Subcutaneous abdominal adipose tissue (tissue), 5 donors: Measurements from ENCODE around the gene PAPSS2.

ENCODE experiments used
- H3K27ac ChIP-seq: one replicate; pipeline ENCODE4 v1.7.0; 2013; ENCODE audit warnings: low read depth, mild to moderate bottlenecking, inconsistent platforms, low read length, moderate library complexity
- H3K27me3 ChIP-seq, 5 donors: one replicate each; pipeline ENCODE4 v1.7.0; 2013; ENCODE audit warnings: low read length in 5 of 5, inconsistent platforms in 1 of 5; ENCODE audit not compliant: control insufficient read depth in 5 of 5, insufficient read depth in 4 of 5
- H3K36me3 ChIP-seq, 5 donors: one replicate each; pipeline ENCODE4 v1.7.0; 2013; ENCODE audit warnings: low read length in 5 of 5; ENCODE audit not compliant: control insufficient read depth in 5 of 5, insufficient read depth in 5 of 5
- H3K4me1 ChIP-seq, 5 donors: one replicate each; pipeline ENCODE4 v1.7.0; 2013; ENCODE audit warnings: low read length in 5 of 5, mild to moderate bottlenecking in 3 of 5, moderate library complexity in 1 of 5; ENCODE audit not compliant: control insufficient read depth in 5 of 5, insufficient read depth in 5 of 5
- H3K4me3 ChIP-seq, 5 donors: one replicate each; pipeline ENCODE4 v1.7.0; 2013; ENCODE audit warnings: low read length in 5 of 5, low read depth in 1 of 5
- H3K9ac ChIP-seq, 5 donors: one replicate each; pipeline ENCODE4 v1.7.0; 2013; ENCODE audit warnings: low read length in 5 of 5, mild to moderate bottlenecking in 4 of 5, moderate library complexity in 3 of 5
- H3K9me3 ChIP-seq, 5 donors: one replicate each; pipeline ENCODE4 v1.7.0; 2013; ENCODE audit warnings: low read length in 5 of 5; ENCODE audit not compliant: control insufficient read depth in 5 of 5
- donor health status: healthy.
- donor health status: healthy.
- donor health status: healthy.
- donor health status: healthy.
- donor health status: healthy.

Gene PAPSS2

DNA sequence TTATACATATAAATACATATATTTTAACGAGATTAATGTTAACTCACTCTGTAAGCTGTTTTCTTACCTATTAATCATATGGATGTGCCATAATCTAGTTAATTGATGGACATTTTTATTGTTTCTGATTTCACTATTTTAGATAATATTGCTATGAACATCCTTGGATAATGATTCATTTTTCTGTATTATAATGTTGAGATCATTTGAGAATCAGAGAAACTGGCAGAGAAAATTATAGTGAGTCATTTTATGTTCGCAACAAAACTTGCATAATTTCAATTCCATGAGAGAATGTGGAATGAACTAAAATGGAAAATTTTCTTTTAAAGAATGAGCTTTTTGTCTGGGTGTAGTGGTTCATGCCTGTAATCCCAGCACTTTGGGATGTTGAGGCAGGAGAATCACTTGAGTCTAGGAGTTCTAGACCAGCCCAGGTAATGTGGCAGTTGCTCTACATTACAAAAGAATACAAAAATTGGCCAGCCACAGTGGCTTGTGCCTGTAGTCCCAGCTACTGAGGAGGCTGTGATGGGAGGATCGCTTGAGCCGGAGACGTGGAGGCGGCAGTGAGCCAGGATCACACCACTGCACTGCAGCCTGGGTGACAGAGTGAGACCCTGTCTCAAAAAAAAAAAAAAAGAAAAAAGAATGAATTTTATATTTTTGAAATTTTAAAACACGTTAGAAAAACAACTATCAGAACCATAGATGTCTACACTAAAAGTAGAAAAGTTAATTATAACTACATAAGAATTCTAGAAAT lies 40.5 kb downstream of the PAPSS2 start:
- Histone ChIP-seq H3K4me3 (no peak overlapping the region), H3K27me3 (no peaks in the 10 kb centered on the region), H3K9ac (no peak overlapping the region), H3K9me3 (no peaks in the 10 kb centered on the region), H3K4me1 (peaks cover 0 to 26% (median 17%) of the 10 kb centered on the region in 5 donors), H3K36me3 (peaks cover 0 to 10% (median 0%) of the 10 kb centered on the region in 5 donors), H3K27ac (no peak overlapping the region)

DNA sequence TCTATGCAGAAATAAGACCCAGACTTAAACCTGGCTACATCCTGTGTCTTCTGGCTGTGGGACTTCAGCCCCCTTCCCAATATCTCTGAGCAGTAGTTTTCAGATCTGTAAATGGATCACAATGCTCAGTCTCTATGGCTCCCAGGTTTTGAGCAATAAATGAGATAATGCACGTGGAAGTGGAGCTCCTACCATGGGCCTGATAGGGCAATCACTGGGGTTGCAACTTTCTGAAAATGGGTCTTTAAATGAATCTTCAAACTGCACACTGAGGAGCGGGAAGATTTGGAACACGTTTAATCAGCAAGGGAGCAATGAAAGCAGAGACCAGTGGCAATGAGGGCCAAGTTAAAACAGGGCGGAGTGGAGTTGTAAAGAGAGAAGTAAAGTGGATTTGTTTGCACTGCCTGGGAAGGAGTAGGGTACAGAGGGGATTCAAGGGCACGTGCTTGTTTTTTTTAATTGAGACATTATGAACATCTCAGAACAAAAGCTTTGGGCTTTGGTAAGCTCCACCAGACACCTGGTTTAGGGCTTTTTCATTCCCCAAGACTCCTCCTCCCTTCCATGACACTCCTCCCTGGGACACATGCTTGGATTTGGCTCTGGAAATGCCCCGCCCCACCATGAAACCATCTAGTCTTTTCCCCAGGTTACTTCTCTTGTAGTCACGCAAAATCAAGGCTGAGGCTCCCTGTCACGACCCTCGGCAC lies 42.7 kb downstream of the PAPSS2 start:
- Histone ChIP-seq H3K27me3 (no peaks in the 10 kb centered on the region), H3K9me3 (no peaks in the 10 kb centered on the region), H3K4me1 (peaks cover 0 to 35% (median 19%) of the 10 kb centered on the region in 5 donors), H3K36me3 (peaks cover 0 to 5% (median 0%) of the 10 kb centered on the region in 5 donors), H3K9ac (no peak overlapping the region), H3K27ac (peak overlapping the region; percentile 45), H3K4me3 (no peak overlapping the region)

DNA sequence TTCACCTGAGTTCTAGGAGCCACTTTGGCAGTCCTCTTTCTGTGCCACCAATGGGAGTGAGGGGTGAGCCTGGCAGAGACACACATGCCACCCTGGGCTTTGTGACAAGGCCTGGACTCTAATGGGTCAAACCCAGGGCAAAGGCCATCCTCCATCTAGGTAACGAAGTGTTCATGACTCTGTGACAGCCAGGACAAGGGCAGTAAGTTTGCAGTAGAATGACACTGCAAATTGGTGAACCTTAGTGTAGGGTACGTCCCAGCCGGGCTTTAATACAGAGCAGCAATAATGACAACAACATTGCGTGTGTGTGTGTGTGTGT lies 43.3 kb downstream of the PAPSS2 start:
- H3K27me3 ChIP-seq: no peaks in the 10 kb centered on the region
- H3K27ac ChIP-seq: no peak overlapping the region
- H3K4me1 ChIP-seq: peaks cover 0 to 37% (median 19%) of the 10 kb centered on the region in 5 donors

DNA sequence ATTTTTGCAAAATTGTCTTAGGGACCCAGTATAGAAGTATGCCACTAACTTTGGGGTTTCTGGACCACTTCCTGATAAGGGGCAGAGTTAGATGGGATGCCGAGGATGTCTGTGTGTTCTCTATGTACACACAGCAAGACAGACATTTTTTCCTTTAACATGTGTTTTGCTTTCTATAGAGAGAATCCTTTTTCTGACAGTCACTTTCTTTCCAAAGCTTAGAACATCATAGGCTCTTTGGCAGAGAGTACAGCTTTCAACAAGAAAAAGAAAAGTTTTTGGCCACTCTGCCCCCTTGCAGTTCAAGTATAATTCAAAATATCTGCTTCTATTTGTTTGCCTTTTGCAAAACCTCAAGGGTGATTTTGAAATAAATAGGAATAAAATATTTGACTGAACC lies 44.1 kb downstream of the PAPSS2 start:
- Histone ChIP-seq H3K27ac (peak overlapping the region; percentile 21), H3K36me3 (peaks cover 0 to 5% (median 0%) of the 10 kb centered on the region in 5 donors), H3K27me3 (no peaks in the 10 kb centered on the region), H3K9me3 (no peaks in the 10 kb centered on the region), H3K4me3 (no peak overlapping the region), H3K4me1 (peaks cover 0 to 45% (median 22%) of the 10 kb centered on the region in 5 donors), H3K9ac (peak overlapping the region in 1 of 5 donors; percentile 42)

More for the DNA sequence above, 43.3 kb downstream of the PAPSS2 start:
- H3K9ac ChIP-seq: no peak overlapping the region
- peaks cover 0 to 5% (median 0%) of the 10 kb centered on the region in 5 donors for H3K36me3 ChIP-seq
- H3K4me3 ChIP-seq: no peak overlapping the region
- no peaks in the 10 kb centered on the region for H3K9me3 ChIP-seq

DNA sequence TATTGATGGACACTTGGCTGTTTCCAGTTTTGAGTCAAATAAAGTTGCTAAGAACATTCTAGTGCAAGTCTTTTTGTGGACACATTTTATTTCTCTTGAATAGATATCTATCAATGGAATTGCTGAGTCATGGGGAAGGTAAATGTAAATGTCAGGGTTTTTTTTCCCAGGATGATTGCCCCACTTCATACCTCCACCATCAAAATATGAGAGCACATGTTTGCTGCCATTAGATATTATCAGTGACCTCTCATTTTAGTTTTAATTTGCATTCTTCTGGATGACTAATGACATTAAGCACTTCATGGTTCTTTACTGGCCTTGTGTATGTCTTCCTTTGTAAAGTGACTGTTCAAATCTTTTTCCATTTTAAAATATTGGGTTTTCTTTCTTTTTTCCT lies 45.7 kb downstream of the PAPSS2 start:
- Histone ChIP-seq H3K4me3 (no peak overlapping the region), H3K9ac (no peak overlapping the region), H3K27ac (no peak overlapping the region), H3K9me3 (no peaks in the 10 kb centered on the region), H3K36me3 (peaks cover 0 to 11% (median 4%) of the 10 kb centered on the region in 5 donors), H3K27me3 (no peaks in the 10 kb centered on the region), H3K4me1 (peaks cover 0 to 54% (median 22%) of the 10 kb centered on the region in 5 donors)

DNA sequence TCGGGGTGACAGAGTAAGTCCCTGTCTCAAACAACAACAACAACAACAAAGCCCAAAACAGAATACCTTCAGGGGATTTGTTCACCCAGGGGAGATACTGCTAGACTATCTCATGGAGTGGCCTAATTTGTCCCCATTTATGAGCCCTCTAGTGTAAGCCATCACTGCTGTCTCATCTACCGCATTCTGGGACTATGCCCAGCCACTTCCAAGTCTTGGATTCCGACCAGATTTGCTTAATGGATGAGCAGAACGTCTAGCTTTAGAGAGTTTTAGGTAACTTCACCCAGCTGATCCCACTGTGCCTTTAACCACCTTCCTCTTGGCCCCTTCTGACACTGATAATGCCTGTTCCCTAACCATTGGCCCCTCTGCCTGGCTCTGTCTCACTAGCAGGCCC lies 47.1 kb downstream of the PAPSS2 start:
- Histone ChIP-seq H3K27me3 (no peaks in the 10 kb centered on the region), H3K4me3 (no peak overlapping the region), H3K27ac (peak overlapping the region; percentile 32), H3K9ac (no peak overlapping the region), H3K36me3 (peaks cover 0 to 12% (median 4%) of the 10 kb centered on the region in 5 donors), H3K9me3 (no peaks in the 10 kb centered on the region), H3K4me1 (peaks cover 0 to 52% (median 22%) of the 10 kb centered on the region in 5 donors)

DNA sequence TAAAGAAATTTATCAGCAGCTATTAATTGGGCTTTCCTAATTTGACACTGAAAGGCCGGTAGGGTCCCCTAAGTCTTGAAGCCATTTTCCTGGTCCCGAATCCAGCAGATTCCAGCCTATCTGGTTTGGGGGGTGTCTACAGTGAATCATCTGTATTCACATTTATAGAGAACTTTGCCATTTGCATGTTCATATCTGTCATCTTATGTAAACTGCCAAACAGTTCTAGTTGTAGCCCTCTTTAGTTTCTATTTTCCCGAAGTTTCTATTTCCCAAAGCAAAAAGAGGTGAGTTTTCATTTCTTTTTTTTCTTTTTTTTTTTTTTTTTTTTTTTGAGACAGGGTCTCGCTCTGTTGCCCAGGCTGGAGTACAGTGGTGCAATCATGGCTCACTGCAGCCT lies 47.6 kb downstream of the PAPSS2 start:
- no peaks in the 10 kb centered on the region for H3K9me3 ChIP-seq
- H3K27me3 ChIP-seq: no peaks in the 10 kb centered on the region
- H3K9ac ChIP-seq: no peak overlapping the region
- H3K36me3 ChIP-seq: peaks cover 0 to 16% (median 4%) of the 10 kb centered on the region in 5 donors
- H3K4me3 ChIP-seq: no peak overlapping the region
- H3K4me1 ChIP-seq: peaks cover 0 to 49% (median 19%) of the 10 kb centered on the region in 5 donors
- H3K27ac ChIP-seq: peak overlapping the region; percentile 32

DNA sequence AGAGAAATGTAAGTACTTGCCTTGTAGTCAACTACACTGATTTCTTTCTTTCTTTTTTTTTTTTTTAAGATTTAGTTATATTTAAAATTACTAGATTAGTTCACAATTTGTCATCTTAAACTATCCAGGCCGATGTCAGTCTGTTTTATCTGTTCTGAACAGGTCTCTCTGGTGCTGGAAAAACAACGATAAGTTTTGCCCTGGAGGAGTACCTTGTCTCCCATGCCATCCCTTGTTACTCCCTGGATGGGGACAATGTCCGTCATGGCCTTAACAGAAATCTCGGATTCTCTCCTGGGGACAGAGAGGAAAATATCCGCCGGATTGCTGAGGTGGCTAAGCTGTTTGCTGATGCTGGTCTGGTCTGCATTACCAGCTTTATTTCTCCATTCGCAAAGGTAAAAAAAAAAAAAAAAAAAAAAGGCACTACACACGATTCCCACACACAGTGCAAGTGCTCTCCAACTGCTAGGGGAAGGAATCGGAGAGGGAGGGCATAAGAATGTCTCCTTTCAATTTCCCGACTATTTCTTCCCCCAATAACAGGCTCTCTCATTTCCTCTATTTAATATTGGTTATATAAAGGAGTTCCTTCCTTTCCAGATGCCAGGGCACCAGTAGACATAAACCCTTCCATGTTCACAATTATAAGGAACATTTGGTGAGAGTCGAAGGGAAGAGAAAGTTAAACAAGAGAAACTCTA lies 53.4 kb downstream of the PAPSS2 start:
- H3K27ac ChIP-seq: no peak overlapping the region
- H3K4me3 ChIP-seq: no peak overlapping the region
- H3K9ac ChIP-seq: no peak overlapping the region
- H3K36me3 ChIP-seq: peaks cover 9 to 40% (median 15%) of the 10 kb centered on the region in 5 donors
- H3K4me1 ChIP-seq: peaks cover 2 to 34% (median 26%) of the 10 kb centered on the region in 5 donors
- no peaks in the 10 kb centered on the region for H3K27me3 ChIP-seq
- no peaks in the 10 kb centered on the region for H3K9me3 ChIP-seq

DNA sequence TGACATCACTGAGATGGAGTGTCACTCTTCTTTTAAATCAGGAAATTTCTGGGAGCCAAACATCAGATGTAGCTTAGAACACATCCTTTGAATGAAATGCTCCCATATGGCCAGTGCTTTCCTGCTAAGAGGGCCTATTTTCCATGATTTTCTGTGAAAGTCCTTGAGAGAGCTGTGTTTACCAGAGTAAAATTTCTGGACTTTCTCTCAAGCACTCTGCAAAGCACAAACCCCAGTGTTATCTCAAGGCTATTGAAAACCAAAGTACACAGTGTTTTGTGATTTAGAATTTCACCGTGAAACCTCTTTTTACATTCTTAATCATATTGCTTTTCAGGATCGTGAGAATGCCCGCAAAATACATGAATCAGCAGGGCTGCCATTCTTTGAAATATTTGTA lies 54.0 kb downstream of the PAPSS2 start:
- Histone ChIP-seq H3K27ac (no peak overlapping the region), H3K4me1 (peaks cover 2 to 34% (median 20%) of the 10 kb centered on the region in 5 donors)

More for the DNA sequence above, 54.0 kb downstream of the PAPSS2 start:
- Histone ChIP-seq H3K27me3 (no peaks in the 10 kb centered on the region), H3K36me3 (peaks cover 10 to 44% (median 17%) of the 10 kb centered on the region in 5 donors), H3K4me3 (no peak overlapping the region), H3K9me3 (no peaks in the 10 kb centered on the region), H3K9ac (no peak overlapping the region)
